Ascending aorta (tissue), 2 donors: ENCODE results near the gene NCOA1. TPM values are rescaled to one million over a fixed set of nuclear protein-coding genes. Genes with fewer than 3 reads are reported as not detected.
A peak's percentile ranks its signal among the peaks of the same experiment; 100 is the strongest.

Experiments
- DNase-seq, 2 donors: peaks; one replicate each; pipeline ENCODE4 v3.0.0-alpha.2; 2019; ENCODE audit warnings: low spot score in 2 of 2
- H3K27ac ChIP-seq, 2 donors: fragments of 200-600 bp; sonication (generic); one replicate each; pipeline ENCODE4 v1.5.1; 2016 to 2017; ENCODE audit warnings: mild to moderate bottlenecking in 1 of 2
- H3K27me3 ChIP-seq: fragments of 200-600 bp; sonication (generic); one replicate; pipeline ENCODE4 v1.5.1; 2017
- H3K36me3 ChIP-seq, 2 donors: fragments of 200-600 bp; sonication (generic); one replicate each; pipeline ENCODE4 v1.5.1; 2016
- H3K4me1 ChIP-seq, 2 donors: fragments of 200-600 bp; sonication (generic); one replicate each; pipeline ENCODE4 v1.5.1; 2016 to 2017; ENCODE audit warnings: mild to moderate bottlenecking in 1 of 2
- H3K4me3 ChIP-seq, 2 donors: fragments of 200-600 bp; sonication (generic); one replicate each; pipeline ENCODE4 v1.5.1; 2016 to 2017; ENCODE audit warnings: mild to moderate bottlenecking in 1 of 2
- H3K9me3 ChIP-seq, 2 donors: fragments of 200-600 bp; sonication (generic); one replicate each; pipeline ENCODE4 v1.5.1; 2016
- CTCF ChIP-seq, 3 experiments: fragments of 200-600 bp in 2 of 3; fragments of 450-650 bp in 1 of 3; sonication (generic) in 2 of 3; IDR thresholded peaks; one replicate each; pipeline ENCODE4 v1.5.1; 2016 to 2019; ENCODE audit warnings: antibody characterized with exemption in 3 of 3, mild to moderate bottlenecking in 1 of 3, moderate library complexity in 1 of 3
- intact Hi-C: fragments of 100-400 bp; cut with DNase I; formaldehyde crosslinking; loops from one replicate; pipeline ENCODE4 v1.15.1; 2023
- total RNA-seq: library from RNA; depleted of rRNA; stranded (reverse); fragments of >200 nt; gene quantifications from one replicate; pipeline ENCODE4 v1.1.0, GENCODE V29; 2016

The NCOA1 gene
- total RNA-seq, 1 donor from 2014 or later: 19.3 TPM

- DNase-seq: no peak
- TF ChIP-seq CTCF (IDR thresholded peaks at IDR 0.05): no peak
- Histone ChIP-seq H3K27me3 (no peaks in the 10 kb centered on the region), H3K9me3 (no peaks in the 10 kb centered on the region), H3K27ac (no peak overlapping the region), H3K36me3 (no peaks in the 10 kb centered on the region), H3K4me1 (peaks cover 0 to 3% of the 10 kb centered on the region in 2 donors), H3K4me3 (no peak overlapping the region)
- intact Hi-C loops: no loop called here
Observed at GRCh38 chr2:24486636-24487205, 4.3 kb upstream of the NCOA1 start.

DNA sequence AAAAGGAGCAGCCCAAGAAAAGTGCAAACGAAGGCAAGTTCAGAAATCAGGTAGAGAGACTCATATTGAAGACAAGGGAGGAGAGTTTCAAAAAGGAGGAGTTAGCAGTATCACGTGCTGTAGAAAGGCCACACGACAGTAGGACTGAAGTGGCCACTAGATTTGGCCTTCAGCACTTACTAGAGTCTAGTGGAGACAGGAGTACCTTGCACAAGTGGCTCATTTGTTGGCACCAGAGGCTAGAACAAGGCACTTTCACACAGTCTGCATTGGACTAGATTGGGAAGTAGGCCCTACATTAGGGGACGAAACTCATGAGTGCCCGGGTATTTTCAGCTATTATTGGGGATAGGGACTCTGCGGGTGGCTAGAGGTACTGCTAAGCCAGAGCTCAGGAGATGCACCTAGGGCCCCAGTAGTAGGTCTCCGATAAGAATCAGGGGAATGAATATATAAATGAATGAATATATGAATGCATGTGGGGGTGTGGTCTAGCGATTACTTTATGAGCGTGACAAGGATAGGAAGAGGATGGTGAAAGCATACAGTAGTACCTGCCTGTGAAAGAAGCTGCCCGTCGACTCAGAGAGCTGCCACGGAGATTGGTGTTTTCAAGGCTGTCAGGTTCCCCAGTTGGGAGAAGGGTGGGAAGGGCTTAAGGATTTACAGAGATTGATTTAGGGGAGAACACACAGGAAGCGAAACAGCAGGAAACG is 1.4 kb upstream of the NCOA1 start:
- H3K9me3 ChIP-seq: no peaks in the 10 kb centered on the region
- DNase-seq: no peak
- TF ChIP-seq CTCF (IDR thresholded peaks at IDR 0.05): no peak
- intact Hi-C loops: loop anchor here (2.0 to 5.0 kb wide), 3 partner anchors 233 to 483 kb away; partner anchors contain the start of genes CENPO, DNAJC27 and PTRHD1
- H3K36me3 ChIP-seq: no peaks in the 10 kb centered on the region
- H3K27me3 ChIP-seq: no peaks in the 10 kb centered on the region
- H3K4me1 ChIP-seq: peaks cover 0 to 9% of the 10 kb centered on the region in 2 donors
- peak overlapping the region in 1 of 2 donors; percentile 93 for H3K4me3 ChIP-seq
- H3K27ac ChIP-seq: peak overlapping the region; percentile 95 to 96

- peak overlapping the region; percentile 90 to 93 for H3K4me3 ChIP-seq
- TF ChIP-seq CTCF (IDR thresholded peaks at IDR 0.05): no peak
- DNase-seq: no peak
- H3K27me3 ChIP-seq: no peaks in the 10 kb centered on the region
- intact Hi-C loops: loop anchor here (2.0 to 5.0 kb wide), 3 partner anchors 232 to 482 kb away; partner anchors contain the start of genes CENPO, DNAJC27 and PTRHD1
- no peaks in the 10 kb centered on the region for H3K36me3 ChIP-seq
- H3K4me1 ChIP-seq: peaks cover 0 to 9% of the 10 kb centered on the region in 2 donors
- no peaks in the 10 kb centered on the region for H3K9me3 ChIP-seq
- peak overlapping the region; percentile 95 to 96 for H3K27ac ChIP-seq
Observed at GRCh38 chr2:24490181-24490689, 819 bp upstream of the NCOA1 start.

DNA sequence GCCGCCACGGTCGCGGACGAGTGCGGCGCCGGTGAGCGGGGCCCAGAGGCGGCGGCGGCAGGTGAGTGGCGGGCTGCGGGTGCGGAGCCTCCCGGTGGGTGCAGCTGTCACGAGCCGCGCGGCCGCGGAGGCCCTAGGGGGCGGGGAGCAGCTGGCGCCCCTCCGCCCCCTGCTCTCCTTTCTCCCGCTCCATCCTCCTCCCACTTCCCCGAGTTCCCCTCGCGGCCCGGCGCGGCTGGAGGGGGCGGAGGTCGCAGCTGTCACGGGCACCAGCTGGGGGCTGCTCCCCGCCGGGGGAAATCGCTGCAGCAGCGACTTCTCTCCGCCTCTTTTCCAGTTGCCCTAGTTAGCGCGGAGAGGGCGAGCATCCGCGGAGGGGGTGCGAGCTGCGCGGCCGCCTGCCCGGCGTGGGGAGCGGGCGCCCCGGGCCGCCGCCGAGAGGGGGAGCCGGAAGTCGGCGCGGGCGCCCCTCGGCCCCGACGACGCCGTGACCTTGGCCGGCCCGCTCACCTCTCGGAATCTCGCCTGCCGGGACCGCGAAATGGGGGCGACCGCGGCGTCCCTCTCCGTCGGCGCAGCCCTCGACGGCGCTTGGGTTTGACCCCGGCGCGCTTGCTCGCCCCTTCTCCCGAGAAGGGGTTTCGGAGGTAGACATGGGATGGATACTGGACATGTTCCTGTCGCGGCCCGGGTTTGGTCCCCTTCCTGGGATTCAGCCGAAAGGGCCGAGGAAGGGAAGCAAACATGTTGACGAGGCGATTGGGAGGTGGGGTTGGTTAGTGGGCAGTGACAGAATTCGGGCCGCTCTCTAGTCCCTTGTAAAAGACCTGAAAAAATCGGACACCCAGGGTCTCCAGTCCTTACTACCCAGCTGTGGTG is 727 bp downstream of the NCOA1 start:
- Histone ChIP-seq H3K4me3 (peak overlapping the region; percentile 90 to 93), H3K4me1 (peaks cover 0 to 9% of the 10 kb centered on the region in 2 donors), H3K27me3 (no peaks in the 10 kb centered on the region), H3K27ac (peak overlapping the region; percentile 76 to 96), H3K9me3 (no peaks in the 10 kb centered on the region), H3K36me3 (no peaks in the 10 kb centered on the region)
- intact Hi-C loops: loop anchor here (2.0 to 5.0 kb wide), 3 partner anchors 231 to 481 kb away; partner anchors contain the start of genes CENPO, DNAJC27 and PTRHD1
- DNase-seq: peak in 1 of 2 donors; percentile 79
- no peak for TF ChIP-seq CTCF (IDR thresholded peaks at IDR 0.05)
